PC-3 (cell line): ENCODE data around the gene PDIA3.

Experiments used
- CTCF ChIP-seq: fragments of 300-600 bp; sonication (generic); conservative IDR thresholded peaks from 2 replicates; pipeline ENCODE4 v1.5.1; 2017; ENCODE audit warnings: antibody characterized with exemption, low read depth, mild to moderate bottlenecking, low read length
- EZH2 ChIP-seq: fragments of 300-600 bp; sonication (generic); IDR thresholded peaks from one replicate; pipeline ENCODE4 v1.6.1; 2017; ENCODE audit warnings: antibody characterized with exemption, mild to moderate bottlenecking, low read length; ENCODE audit not compliant: unreplicated experiment

- TF ChIP-seq CTCF: no peak
- no peak for TF ChIP-seq EZH2
These were observed 48.2 kb downstream of the PDIA3 start for GRCh38 chr15:43794269-43795037.
